HepG2 (cell line): ENCODE data around the gene CAMSAP1.
"Not testable (repeated sequence)": the region's sequence is repeated elsewhere in the genome, so short reads cannot be mapped to it uniquely, and the experiment has no call there.

Experiments used
- CEBPB ChIP-seq: IDR thresholded peaks from 2 replicates; pipeline ENCODE4 v1.6.1; 2011; ENCODE audit warnings: low read depth, low read length, improper control_type of control experiment, borderline replicate concordance
- ETV6 ChIP-seq: sonication (generic); formaldehyde crosslinking; conservative IDR thresholded peaks from 2 replicates; pipeline ENCODE4 v1.4.0; 2020; ENCODE audit warnings: missing genetic modification reagents
- MAF1 ChIP-seq: sonication (generic); formaldehyde crosslinking; IDR thresholded peaks from 2 replicates; pipeline ENCODE4 v1.5.0; 2020; ENCODE audit warnings: missing genetic modification reagents, borderline replicate concordance
- RXRA ChIP-seq: sonication (generic); formaldehyde crosslinking; IDR thresholded peaks from 2 replicates; pipeline ENCODE4 v1.5.1; 2020; ENCODE audit warnings: missing genetic modification reagents
- SUZ12 ChIP-seq: fragments of 150-350 bp; IDR thresholded peaks from 2 replicates; pipeline ENCODE4 v1.6.1; 2014; ENCODE audit warnings: low read depth, low read length
- ZBTB21 ChIP-seq: sonication (generic); formaldehyde crosslinking; IDR thresholded peaks from 2 replicates; pipeline ENCODE4 v1.4.0; 2020; ENCODE audit warnings: missing genetic modification reagents
- ZNF589 ChIP-seq: sonication (generic); formaldehyde crosslinking; conservative IDR thresholded peaks from 2 replicates; pipeline ENCODE4 v1.8.0; 2022; ENCODE audit warnings: mild to moderate bottlenecking, moderate library complexity, missing genetic modification reagents
- ZNF75D ChIP-seq: sonication (generic); formaldehyde crosslinking; IDR thresholded peaks from 2 replicates; pipeline ENCODE4 v1.8.1; 2023; ENCODE audit warnings: missing genetic modification reagents, mild to moderate bottlenecking, borderline replicate concordance
- ZZZ3 ChIP-seq: sonication (generic); formaldehyde crosslinking; IDR thresholded peaks from 2 replicates; pipeline ENCODE4 v1.4.0; 2020; ENCODE audit warnings: missing genetic modification reagents, mild to moderate bottlenecking, borderline replicate concordance
- TF ChIP-seq, protein P1 (sequence below): sonication (generic); formaldehyde crosslinking; IDR thresholded peaks from 2 replicates; pipeline ENCODE4 v1.5.0; 2020; ENCODE audit warnings: mild to moderate bottlenecking, missing genetic modification reagents, moderate library complexity
- TF ChIP-seq, protein P2 (sequence below): sonication (generic); formaldehyde crosslinking; IDR thresholded peaks from 2 replicates; pipeline ENCODE4 v1.9.0; 2021; ENCODE audit warnings: missing genetic modification reagents, mild to moderate bottlenecking, borderline replicate concordance
- TF ChIP-seq, protein P3 (sequence below): sonication (generic); formaldehyde crosslinking; IDR thresholded peaks from 2 replicates; pipeline ENCODE4 v1.8.0; 2022; ENCODE audit warnings: mild to moderate bottlenecking, missing genetic modification reagents, borderline replicate concordance

DNA sequence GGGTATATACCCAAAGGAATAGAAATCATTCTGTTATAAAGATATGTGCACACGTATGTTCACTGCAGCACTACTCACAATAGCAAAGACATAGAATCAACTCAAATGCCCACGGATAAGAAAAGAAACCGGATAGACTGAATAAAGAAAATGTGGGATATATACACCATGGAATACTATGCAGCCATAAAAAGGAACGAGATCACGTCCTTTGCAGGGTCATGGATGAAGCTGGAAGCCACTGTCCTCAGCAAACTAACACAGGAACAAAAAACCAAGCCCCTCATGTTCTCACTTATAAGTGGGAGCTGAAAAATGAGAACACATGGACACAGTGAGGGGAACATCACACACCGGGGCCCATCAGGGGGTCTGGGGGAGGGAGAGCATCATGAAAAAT, 36.3 kb upstream of the CAMSAP1 start:
- TF ChIP-seq, protein P1, sequence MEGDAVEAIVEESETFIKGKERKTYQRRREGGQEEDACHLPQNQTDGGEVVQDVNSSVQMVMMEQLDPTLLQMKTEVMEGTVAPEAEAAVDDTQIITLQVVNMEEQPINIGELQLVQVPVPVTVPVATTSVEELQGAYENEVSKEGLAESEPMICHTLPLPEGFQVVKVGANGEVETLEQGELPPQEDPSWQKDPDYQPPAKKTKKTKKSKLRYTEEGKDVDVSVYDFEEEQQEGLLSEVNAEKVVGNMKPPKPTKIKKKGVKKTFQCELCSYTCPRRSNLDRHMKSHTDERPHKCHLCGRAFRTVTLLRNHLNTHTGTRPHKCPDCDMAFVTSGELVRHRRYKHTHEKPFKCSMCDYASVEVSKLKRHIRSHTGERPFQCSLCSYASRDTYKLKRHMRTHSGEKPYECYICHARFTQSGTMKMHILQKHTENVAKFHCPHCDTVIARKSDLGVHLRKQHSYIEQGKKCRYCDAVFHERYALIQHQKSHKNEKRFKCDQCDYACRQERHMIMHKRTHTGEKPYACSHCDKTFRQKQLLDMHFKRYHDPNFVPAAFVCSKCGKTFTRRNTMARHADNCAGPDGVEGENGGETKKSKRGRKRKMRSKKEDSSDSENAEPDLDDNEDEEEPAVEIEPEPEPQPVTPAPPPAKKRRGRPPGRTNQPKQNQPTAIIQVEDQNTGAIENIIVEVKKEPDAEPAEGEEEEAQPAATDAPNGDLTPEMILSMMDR (CRISPR knock-in tag), result not testable (repeated sequence)
- not testable (repeated sequence) for TF ChIP-seq MAF1; ZZZ3; ZBTB21 (CRISPR knock-in tag); ZNF75D (CRISPR knock-in tag); ZNF589 (CRISPR knock-in tag); ETV6 (CRISPR knock-in tag); SUZ12; RXRA (CRISPR knock-in tag); CEBPB
- TF ChIP-seq, protein P2, sequence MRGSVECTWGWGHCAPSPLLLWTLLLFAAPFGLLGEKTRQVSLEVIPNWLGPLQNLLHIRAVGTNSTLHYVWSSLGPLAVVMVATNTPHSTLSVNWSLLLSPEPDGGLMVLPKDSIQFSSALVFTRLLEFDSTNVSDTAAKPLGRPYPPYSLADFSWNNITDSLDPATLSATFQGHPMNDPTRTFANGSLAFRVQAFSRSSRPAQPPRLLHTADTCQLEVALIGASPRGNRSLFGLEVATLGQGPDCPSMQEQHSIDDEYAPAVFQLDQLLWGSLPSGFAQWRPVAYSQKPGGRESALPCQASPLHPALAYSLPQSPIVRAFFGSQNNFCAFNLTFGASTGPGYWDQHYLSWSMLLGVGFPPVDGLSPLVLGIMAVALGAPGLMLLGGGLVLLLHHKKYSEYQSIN (CRISPR knock-in tag), result not testable (repeated sequence)
- TF ChIP-seq, protein P3, sequence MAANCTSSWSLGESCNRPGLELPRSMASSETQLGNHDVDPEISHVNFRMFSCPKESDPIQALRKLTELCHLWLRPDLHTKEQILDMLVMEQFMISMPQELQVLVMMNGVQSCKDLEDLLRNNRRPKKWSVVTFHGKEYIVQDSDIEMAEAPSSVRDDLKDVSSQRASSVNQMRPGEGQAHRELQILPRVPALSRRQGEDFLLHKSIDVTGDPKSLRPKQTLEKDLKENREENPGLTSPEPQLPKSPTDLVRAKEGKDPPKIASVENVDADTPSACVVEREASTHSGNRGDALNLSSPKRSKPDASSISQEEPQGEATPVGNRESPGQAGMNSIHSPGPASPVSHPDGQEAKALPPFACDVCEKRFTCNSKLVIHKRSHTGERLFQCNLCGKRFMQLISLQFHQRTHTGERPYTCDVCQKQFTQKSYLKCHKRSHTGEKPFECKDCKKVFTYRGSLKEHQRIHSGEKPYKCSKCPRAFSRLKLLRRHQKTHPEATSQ, result not testable (repeated sequence)
